GM18907 (cell line): ENCODE results near the gene CASP1.
A peak's percentile ranks its signal among the peaks of the same experiment; 100 is the strongest.

ENCODE experiments used
- ATAC-seq: cut with Tn5 transposase; IDR thresholded peaks from one replicate; pipeline ENCODE4 v1.9.1; 2021; ENCODE audit warnings: mild to moderate bottlenecking, moderate library complexity; ENCODE audit not compliant: unreplicated experiment

Gene CASP1

DNA sequence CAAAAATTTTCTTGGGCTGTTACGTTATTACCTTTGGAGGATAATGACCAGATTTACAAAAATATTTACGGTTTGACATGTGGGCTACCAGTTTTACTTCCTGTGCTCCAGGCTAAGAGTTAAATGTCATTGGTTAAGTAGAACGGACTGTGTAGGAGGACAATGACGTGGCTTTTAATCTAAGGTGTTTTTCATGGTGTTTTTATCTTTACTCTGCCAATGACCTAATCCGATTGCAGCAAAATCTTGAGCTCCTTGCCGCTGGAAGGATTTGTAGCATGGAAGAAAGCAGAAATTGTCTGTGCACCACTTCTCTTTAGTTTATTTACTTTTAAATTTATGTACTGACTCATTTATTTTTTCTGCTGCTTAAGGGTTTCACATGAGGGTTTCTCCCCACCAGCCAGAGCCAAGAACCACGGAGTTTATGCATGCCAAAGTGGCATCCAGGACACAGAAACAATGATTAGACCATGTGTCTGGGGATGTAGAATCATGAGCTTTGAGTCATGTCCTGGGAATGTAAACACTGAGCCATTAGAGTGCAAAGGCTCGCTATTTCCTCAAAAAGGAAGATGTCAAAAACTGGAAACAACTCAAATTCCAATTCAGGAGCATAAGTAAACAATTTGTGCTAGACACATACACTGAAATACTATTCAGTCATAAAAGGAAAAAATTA, 12.1 kb upstream of the CASP1 start:
- ATAC-seq: no peak

DNA sequence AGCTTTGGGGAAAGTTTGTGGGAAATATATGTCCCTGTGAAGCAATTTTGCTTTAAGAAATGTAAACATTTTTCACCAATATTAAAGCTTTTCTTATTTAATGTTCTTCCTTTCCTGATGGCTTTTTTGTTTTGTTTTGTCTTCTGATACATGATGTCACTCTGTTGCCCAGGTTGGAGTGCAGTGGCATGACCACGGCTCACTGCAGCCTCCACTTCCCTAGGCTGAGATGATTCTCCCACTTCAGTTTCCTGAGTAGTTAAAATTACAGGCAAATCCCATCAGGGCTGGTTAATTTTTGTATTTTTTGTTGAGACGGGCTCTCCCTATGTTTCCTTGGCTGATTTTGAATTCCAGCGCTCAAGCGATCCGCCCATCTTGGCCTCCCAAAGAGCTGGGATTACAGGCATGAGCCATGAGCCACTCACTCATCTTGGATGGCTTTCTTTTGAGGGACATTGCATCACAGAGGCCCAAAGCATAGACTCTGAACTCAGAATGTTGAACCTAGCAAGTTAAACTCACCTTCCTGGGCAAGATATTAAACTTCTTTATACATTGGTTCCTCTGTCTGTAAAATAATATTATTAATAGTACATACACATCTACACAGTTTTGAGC, 10.8 kb upstream of the CASP1 start:
- ATAC-seq: no peak

DNA sequence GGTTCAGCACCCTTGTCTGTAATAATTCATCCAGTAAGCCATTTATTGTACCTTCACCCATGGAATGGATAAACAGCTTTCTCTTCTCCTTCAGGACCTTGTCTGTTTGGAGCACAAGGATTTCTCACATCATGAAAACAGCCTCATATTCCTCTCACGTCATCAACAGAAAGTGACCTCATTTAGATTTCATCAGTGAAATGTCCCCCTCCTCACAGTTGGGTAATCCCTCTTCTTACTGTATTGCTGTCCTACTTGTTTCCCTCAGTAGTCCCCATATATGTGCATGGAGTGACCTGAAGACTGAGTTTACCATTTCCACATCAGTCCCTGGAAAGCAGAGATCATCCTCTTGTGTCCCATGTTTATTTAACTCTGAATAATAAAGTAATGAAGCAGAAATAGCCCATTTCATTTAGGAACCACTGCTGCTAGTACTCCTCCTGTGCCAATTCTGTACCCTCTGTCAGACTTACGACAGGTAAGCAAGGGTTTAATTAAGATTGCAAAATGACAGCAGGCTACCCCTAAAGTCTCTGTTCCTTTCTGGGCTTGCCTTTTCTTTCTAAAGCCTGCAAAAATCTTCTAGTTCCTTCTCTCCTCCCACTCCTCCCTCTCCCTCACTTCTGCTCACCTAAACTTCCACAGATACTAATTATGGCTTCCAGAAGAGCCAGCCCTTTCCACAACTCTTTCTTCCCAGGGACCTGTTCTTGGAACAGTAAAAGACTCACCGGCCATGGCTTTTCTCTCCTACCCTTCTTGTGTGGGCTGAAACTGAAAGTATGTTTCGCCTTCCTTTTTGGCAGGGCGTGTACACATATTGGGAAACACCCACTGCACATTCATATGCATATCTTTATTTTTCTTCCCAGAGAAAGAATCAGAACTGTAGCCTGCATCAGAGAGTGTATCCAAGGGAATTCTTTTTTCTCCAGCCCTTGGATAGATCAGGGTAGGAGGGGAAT, 9.9 kb upstream of the CASP1 start, which contains the start of gene CARD16:
Gene CARD16 (minus strand): TSS at position 779 of the 968 bp plus-strand sequence. CDS start 38 bp downstream, at position 741.
- ATAC-seq: peak; percentile 100

DNA sequence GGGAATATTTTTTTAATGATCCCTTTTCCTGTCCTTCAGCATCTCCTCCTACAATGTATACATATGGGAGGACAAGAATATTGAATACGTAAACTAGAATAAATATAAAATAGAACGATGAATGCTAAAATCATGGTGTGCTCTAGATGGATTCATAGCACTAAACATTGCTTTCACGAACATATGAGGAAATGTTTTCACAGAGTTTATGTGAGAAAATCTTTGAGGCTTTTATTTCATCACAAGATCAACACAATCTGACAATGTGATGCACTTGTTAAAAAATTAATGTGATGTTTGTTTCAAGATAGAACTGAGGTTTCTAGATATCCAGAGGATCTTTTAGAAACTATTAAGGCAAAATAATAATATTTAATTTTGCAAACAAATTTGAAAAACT, 7.2 kb upstream of the CASP1 start:
- ATAC-seq: no peak

DNA sequence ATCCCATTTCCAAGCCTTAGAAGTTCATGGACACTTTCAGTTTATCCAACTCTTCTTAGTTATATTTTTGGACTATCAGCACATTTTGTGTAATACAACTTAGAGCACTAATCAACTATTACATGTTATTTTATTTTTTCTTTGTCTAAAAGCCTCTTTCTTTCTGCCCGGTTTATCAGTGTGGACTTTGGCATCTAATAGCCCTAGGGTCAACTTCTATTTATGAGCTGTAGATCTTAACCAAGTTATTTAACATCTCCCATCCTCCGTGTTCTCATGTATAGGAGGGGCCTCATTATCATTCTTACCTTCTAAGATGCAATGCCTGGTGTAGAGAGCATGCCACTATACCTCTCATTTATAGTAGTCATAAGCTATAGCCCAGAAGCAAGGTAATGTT, 5.8 kb upstream of the CASP1 start:
- no peak for ATAC-seq

DNA sequence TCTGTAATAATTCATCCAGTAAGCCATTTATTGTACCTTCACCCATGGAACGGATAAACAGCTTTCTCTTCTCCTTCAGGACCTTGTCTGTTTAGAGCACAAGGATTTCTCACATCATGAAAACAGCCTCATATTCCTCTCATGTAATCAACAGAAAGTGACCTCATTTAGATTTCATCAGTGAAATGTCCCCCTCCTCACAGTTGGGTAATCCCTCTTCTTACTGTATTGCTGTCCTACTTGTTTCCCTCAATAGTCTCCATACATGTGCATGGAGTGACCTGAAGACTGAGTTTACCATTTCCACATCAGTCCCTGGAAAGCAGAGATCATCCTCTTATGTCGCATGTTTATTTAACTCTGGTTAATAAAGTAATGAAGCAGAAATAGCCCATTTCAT, 556 bp downstream of the CASP1 start:
- ATAC-seq: peak; percentile 10

DNA sequence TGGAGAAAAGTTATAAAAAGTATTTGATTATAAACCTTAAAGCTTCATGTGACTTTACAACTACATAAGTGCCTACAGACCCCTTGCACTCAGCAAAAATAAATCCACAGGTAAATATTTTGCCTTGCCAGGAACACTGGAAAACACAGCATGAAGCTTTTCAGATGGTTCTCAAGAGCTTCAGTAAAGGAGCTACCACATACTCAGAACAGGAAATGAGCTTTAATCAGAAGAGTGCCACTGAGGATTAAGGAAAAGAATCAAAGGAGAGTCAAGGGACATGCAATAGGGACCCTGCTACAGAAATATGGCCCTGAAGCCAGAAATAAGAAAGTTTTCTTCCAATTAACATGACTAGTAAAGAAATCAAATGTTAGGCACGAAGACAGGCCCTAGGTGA, 1.2 kb downstream of the CASP1 start:
- no peak for ATAC-seq

DNA sequence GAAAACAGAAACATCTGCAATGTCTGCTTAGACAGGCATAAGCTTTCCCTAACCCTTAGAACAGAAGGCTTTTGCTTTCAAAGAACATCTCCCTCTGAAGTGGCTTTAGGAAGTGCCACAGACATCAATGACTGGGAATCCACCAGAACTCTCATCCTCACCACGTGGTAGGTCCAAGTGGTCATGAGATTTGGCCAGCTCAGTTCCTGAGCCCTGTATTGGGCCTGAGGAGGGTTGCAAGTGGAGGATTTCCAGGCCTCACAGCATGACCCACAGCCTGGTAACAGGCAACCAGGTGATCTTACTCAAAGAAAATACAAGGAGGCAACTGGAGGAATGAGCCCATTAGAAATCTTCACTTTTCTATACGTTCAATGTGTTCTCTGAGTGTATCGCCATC, 1.6 kb downstream of the CASP1 start:
- no peak for ATAC-seq

DNA sequence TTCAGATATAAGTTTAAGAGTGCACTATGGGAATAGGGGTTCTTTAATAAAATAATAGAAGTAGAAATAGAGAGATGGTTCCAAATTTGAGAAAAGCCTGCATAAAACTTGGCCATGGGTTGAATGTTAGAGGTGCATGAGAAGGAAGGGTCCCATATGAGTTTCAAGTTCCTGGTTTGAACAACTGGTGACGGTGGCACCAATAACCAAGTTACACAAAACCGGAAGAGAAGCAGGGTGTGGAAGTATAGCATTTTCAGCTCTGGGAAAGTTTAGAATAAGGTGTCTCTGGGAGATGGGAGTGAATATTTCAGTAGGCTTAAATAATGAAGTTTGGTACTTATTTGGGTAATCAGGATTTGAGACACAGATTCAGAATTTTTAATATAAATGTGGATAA, 2.4 kb downstream of the CASP1 start:
- no peak for ATAC-seq

DNA sequence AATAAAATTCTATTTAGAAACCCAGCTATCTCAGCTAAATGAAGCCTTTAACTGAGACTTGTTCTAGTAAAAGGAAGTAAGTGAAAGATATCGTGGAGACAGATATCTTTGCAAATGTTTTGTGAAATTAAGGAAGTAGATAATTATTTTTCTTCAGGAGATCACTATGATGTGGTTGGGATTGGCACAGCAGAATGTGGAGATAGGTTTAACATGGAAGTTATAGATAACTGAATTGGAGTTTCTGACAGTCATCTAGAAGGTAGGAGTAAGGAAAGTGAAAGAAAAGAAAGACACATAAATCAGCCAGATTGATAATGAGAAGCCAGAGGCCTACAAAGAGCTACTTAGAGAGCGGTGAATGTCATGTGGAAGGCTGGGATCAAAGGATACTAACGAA, 7.3 kb downstream of the CASP1 start:
- no peak for ATAC-seq

DNA sequence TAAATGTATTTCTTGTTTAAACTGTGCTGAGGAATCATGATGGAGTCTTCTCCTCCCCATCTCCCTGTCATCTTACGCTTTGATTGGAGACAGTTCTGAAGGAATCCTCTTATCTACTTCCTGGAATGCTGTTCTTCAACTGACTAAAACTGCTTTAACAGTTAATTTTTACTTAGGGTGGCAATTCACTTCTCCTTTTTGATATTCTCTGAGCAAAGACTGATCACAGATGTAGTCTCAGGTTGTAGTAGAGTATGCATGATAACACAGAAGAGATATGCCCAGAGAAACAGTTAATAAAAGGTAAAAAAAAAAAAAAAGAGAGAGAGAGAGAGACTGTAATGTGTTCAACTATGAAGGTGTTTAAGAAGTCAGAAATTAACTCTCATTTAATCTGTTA, 10.6 kb downstream of the CASP1 start:
- peak; percentile 56 for ATAC-seq

DNA sequence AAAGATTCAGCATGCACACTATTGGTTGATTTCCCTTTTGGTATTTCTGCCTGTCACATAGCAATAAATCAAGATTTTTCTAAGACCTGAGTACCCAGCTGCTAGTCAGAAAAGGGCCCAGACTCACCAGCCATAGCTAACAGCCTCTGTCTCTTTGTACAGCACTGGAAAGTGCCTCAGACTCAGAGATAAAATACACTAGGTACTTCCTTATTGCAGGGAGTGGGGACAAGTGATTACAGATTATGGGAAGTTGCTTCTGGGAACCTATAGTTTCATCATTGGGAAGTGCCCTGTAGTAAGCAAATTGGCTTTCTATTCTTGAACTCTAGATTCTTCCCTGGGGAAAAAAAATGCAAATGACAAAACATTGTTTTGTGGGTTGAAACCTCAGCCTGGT, 11.9 kb downstream of the CASP1 start, which contains the start of gene CASP5:
Gene CASP5 (minus strand): TSS at position 166 of the 400 bp plus-strand sequence. CDS start 32 bp downstream, at position 134.
- no peak for ATAC-seq

DNA sequence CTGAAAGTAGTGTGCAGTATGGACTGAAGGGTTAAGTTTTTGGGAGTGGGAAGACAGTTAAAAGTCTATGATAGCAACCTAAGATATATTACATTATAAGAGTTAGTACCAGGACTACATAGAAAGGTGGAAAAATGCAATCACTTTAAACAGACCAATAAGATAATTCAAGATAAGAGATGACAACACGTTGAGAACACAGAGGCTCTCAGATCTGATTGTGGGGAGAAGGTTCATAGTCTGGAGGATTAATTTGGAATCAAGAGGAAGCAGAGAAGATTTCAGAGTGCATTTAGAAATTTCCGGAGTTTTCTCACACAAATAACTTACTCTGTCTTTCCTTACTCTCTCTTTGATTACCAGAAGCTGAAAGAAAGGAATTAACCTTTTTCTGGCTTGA, 12.4 kb downstream of the CASP1 start:
- no peak for ATAC-seq

DNA sequence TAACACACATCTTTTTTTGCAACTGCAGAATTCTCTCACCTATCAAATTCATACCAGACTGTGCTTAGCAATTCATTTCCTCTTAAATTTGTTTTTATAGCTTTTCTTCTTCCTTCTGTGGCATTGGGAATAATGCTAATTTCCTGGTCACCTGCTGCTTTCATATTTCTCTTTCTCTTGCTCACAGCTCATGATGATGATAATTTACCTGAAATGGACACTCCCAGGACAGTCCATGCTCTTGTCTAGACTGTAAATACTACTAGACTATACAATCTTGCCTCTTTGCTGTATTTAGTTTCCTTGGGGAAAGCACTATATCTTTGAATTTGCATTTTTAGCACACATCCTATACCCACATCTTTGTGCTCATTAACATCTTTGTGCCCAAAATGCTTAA, 27.5 kb downstream of the CASP1 start:
- ATAC-seq: no peak

DNA sequence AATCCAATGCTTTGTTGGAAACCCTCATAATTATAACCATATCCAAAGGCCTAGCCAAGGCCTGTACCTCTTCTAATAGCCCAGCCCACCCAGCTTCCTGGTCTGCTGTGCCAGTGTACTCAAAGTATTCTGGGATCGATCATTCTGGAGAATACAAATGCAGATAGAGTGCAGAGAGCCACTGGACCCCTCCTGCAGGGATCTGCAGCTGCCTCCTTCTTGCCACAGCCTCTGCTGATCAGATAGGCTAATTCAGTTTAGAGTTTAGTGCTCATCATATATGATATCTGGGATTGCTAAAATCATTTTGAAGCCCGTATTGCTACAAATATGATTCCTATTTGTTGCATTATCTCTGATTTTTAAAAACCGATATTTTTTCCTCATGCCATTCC, 29.5 kb downstream of the CASP1 start:
- ATAC-seq: no peak

DNA sequence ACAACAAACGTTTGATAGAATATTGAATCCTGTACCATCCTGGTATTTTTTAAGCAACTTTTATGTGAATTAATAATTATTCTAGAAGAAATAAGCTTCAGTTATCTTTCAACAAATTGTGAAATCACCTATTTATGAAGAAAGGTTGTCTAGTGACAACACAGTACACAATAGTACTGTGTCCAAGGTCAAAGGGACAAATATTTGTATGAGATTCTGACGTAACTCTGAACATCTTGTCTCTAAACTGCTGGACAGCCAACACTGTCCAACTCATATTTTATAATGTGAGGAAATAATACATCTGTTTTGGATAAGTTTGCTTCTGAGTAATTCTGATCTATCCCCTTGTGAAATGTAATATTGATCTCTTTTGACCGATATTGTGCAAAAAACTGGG, 30.9 kb downstream of the CASP1 start:
- no peak for ATAC-seq

DNA sequence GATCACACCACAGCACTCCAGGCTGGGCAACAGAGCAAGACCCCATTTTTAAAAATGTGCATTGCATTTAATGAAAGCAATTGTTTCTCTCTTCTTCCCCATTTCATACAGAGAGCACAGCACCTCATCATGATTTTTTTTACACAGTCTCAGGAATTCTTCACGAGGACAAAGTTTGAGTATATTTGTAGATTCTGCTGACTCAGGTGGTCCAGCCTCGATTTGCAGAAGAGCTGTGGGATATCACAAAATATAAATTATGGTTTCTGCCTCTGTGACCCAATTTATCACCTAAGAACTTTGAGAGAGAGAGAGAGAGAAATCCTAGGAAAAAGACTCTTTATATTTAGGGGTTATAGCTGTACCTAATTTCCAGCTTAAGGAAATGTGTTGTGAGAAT, 31.8 kb downstream of the CASP1 start:
- no peak for ATAC-seq

DNA sequence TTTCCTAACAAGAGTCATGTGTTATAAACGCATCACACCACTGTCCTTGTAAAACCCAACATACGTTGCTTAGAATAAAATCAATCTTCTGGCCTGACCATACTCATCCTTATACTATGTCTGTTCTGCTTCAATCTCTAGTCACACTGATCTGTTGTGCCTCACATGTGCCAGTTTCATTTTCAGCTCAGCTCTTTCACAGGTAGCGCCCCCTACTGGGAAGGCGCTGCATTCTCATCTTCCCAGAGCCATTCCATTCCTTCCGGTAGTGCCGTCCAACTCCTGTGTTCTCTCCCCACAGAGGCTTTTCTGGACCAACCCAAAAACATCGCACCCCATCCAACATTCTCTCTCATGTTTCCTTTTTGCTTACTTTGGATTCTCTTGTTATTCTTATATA, 34.1 kb downstream of the CASP1 start:
- peak; percentile 92 for ATAC-seq

DNA sequence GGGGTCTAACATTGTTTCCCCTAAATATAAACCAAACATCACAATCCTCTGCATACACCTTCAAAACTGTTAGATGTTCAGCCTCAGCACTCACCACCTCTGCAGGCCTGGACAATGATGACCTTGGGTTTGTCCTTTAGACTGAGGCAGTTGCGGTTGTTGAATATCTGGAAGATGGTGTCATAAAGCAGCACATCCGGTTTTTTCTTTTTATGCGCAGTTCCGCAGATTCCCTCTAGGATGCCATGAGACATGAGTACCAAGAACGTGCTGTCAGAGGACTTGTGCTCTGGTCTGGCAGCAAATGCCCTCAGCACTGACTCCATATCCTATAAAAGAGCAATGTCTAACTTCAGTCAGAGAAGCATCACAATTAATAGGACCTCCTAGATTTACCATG, 34.8 kb downstream of the CASP1 start:
- ATAC-seq: no peak

DNA sequence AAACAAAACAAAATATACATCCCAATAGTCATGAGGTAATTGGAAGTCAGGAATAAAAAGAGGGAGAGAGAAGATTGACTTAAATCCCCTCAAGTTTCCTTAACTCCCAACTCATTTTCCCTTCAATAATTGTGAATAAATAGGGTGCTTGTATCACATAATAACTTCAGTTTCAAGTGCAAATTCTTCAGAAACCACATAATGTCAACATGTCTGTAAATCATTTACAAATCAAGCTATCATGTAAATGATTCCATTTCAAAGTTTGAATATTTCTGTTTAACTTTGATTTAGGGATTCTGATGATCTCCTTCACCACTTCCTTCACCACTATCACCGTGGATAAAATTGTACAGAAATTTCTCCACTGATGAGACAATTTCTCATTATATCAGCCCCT, 35.2 kb downstream of the CASP1 start:
- no peak for ATAC-seq

DNA sequence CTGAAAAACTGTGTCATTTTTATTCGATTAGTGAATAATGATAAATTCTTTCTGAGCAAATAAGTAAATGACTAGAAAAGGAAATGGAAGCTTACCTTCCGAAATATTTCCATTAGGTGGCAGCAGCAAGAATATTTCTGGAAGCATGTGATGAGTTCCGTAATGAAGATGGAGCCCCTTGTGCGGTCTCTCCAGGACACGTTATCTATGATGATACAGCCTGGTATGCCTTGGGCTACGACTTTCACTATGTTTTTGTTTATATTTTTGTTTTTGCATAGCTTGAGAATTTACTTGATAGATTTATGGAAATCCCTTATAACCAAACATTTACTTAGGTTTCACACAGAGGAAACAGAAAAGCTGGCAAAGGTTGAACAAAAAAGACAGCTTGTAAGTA, 37.7 kb downstream of the CASP1 start:
- ATAC-seq: no peak

DNA sequence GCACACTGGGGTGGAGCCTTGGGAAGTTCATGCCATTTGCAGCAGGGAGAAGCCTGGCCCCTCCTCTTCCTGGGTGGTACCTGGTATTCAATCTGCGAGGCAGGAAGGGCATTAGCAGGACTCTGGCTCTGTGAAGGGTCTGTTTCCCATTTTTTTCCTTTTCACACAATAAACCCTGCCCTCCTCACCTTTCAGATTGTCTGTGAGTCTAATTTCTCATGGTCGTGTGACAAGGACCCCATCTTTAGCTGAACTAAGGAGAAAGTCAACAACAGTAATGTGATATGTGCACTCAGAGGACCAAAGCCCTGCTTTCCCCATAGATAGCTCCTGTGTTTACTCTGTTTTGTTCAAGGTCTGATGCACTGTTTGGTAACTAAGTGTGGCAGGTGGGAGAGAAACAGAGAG, 39.9 kb downstream of the CASP1 start:
- no peak for ATAC-seq
